LNCaP clone FGC (cell line): ENCODE data around the gene NOTUM.

Experiments used
- DNase-seq: peaks from one replicate; pipeline ENCODE4 v3.0.0-alpha.2; 2011; ENCODE audit warnings: low read depth
- H3K4me3 ChIP-seq: 2 replicates; pipeline ENCODE4 v1.5.1; 2011; ENCODE audit warnings: mild to moderate bottlenecking, low read depth, low read length, control low read depth
- TF ChIP-seq, protein P1 (sequence below): IDR thresholded peaks from 2 replicates; pipeline ENCODE4 v1.5.1; 2012; ENCODE audit warnings: mild to moderate bottlenecking; ENCODE audit not compliant: control insufficient read depth, insufficient read depth; ENCODE audit errors: extremely low read depth

NOTUM gene

GRCh38 chr17:81964081-81964849 is 3.3 kb upstream of the NOTUM start:
- no peak for DNase-seq
- H3K4me3 ChIP-seq: no peak overlapping the region
- TF ChIP-seq, protein P1, sequence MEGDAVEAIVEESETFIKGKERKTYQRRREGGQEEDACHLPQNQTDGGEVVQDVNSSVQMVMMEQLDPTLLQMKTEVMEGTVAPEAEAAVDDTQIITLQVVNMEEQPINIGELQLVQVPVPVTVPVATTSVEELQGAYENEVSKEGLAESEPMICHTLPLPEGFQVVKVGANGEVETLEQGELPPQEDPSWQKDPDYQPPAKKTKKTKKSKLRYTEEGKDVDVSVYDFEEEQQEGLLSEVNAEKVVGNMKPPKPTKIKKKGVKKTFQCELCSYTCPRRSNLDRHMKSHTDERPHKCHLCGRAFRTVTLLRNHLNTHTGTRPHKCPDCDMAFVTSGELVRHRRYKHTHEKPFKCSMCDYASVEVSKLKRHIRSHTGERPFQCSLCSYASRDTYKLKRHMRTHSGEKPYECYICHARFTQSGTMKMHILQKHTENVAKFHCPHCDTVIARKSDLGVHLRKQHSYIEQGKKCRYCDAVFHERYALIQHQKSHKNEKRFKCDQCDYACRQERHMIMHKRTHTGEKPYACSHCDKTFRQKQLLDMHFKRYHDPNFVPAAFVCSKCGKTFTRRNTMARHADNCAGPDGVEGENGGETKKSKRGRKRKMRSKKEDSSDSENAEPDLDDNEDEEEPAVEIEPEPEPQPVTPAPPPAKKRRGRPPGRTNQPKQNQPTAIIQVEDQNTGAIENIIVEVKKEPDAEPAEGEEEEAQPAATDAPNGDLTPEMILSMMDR: no peak

- TF ChIP-seq, protein P1: no peak
- H3K4me3 ChIP-seq: no peak overlapping the region
- no peak for DNase-seq
Measured at GRCh38 chr17:81962499-81963441, 1.8 kb upstream of the NOTUM start.

DNA sequence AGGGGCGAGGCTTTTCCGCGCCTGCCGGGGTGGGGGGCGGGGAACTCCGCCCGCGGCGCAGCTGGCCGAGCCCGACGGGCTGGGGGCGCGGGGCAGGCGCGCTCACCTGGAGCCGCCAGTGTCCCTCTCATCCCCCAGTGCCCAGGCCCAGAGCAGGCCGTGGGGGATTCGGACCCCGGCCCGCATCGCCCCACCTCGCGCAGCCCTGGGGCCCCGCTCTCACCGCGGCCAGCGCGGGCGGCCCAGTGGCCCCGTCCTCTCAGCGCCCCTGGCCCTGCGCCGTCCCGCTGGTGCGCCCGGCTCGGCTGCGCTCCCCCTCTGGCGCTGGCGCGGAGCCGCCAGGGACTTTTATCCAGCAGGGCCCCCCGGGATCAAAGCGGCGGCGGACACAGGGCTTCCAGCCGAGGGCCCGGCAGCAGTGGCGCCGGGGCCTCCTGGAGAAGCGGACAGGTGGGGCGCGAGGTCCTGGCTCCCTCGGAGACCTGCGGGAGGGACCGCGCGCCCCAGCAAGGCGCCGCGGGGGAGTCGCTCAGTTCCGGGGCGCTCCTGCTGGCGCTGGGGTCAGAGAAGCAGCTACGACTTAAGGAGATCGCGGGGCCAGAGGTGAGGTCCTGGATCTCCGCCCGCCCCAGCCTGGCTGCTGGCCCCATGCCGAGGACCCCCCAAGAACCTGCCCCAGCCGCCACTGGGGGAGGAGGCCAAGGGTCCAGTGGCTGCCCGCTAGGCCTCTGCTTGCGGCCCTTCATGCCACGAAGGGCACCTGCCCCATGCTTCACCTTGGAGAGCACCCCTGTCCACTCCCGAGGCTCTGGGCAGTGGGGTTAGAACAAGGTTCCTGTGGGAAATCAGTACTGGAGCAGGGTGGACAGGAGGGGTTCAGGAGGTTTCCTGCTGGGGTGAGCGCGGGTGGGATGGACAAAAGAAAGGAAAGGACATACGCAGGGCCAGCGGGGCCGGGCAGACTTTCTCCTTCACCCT is 823 bp upstream of the NOTUM start:
- TF ChIP-seq, protein P1: no peak
- no peak overlapping the region for H3K4me3 ChIP-seq
- no peak for DNase-seq

- TF ChIP-seq, protein P1: no peak
- no peak for DNase-seq
- peak overlapping the region; percentile 15; the same call in 1 of the 2 replicates for H3K4me3 ChIP-seq
Measured at GRCh38 chr17:81960130-81960958, 643 bp downstream of the NOTUM start.

DNA sequence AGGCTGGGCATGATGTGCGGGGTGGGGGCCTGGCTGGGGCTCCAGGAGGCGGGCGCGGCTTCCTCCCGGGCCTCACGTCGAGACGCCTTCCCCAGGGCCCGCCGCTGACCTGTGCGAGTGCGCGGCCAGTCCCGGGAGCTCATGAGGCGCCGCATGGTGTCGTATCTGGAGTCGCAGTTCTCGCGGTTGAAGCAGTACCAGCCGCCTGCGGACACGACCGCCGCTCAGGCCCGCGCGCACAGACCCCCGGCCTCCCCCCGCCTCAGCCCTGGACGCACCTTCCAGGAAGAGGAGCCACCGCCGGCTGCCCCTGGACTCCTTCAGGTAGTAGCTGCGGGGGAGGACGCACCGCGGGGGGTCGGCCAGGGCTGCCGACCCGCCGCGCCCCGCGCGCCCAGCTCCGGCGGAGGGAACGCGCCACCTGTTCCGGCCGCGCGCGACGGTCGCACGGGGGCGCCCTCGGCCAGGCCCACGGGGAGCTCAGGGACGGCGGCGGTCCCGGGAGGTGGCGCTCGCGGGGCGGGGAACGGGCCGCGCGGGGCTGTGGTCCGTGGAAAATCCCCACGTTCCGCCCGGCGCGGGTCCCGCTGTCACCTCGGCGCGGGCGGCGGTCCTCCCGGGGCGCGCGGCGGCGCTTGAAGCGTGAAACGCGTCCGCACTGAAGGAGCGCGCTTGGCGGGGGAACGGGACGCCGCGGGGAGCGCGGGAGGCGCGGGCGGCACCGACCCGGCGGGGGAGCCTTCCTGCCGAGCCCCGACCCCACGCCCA is 1.4 kb downstream of the NOTUM start:
- peak overlapping the region; percentile 34 for H3K4me3 ChIP-seq
- TF ChIP-seq, protein P1: peak; percentile 100
- DNase-seq: no peak
